SK-N-SH treated with all-trans-retinoic acid at 6 μM for 48 hours (cell line): Measurements from ENCODE around the gene TBC1D26.
"Not testable (repeated sequence)": the region's sequence is repeated elsewhere in the genome, so short reads cannot be mapped to it uniquely, and the experiment has no call there.

ENCODE experiments used
- ATAC-seq: fragments of 200-7000 bp; cut with Tn5 transposase; 3 replicates; pipeline ENCODE4 v1.9.1; 2020; ENCODE audit warnings: mild to moderate bottlenecking, moderate library complexity
- BACH2 ChIP-seq: fragments of 250-450 bp; sonication (Bioruptor Pico); IDR thresholded peaks from 2 replicates; pipeline ENCODE4 v1.9.0; 2021; ENCODE audit warnings: mild to moderate bottlenecking, borderline replicate concordance
- CSDC2 ChIP-seq: fragments of 250-450 bp; sonication (Bioruptor Pico); IDR thresholded peaks from 2 replicates; pipeline ENCODE4 v1.5.0; 2020; ENCODE audit warnings: mild to moderate bottlenecking, moderate library complexity
- ESRRG ChIP-seq: fragments of 250-450 bp; sonication (Bioruptor Pico); IDR thresholded peaks from 2 replicates; pipeline ENCODE4 v1.6.1; 2021; ENCODE audit warnings: mild to moderate bottlenecking
- PPARA ChIP-seq: fragments of 250-450 bp; sonication (Bioruptor Pico); IDR thresholded peaks from 2 replicates; pipeline ENCODE4 v1.5.0; 2020; ENCODE audit warnings: mild to moderate bottlenecking, borderline replicate concordance
- SNAI2 ChIP-seq: fragments of 250-450 bp; sonication (Bioruptor Pico); IDR thresholded peaks from 2 replicates; pipeline ENCODE4 v1.5.0; 2020; ENCODE audit warnings: mild to moderate bottlenecking, moderate library complexity
- TOX ChIP-seq: fragments of 250-450 bp; sonication (Bioruptor Pico); IDR thresholded peaks from 2 replicates; pipeline ENCODE4 v1.8.0; 2021; ENCODE audit warnings: mild to moderate bottlenecking, moderate library complexity, borderline replicate concordance
- ZFP30 ChIP-seq: fragments of 450-650 bp; formaldehyde crosslinking; IDR thresholded peaks from 2 replicates; pipeline ENCODE4 v1.5.0; 2022; ENCODE audit warnings: mild to moderate bottlenecking, moderate library complexity
- TF ChIP-seq, protein P1 (sequence below): fragments of 250-450 bp; sonication (Bioruptor Pico); IDR thresholded peaks from 2 replicates; pipeline ENCODE4 v1.5.1; 2021; ENCODE audit warnings: mild to moderate bottlenecking, moderate library complexity
- TF ChIP-seq, protein P2 (sequence below): fragments of 250-450 bp; sonication (Bioruptor Pico); IDR thresholded peaks from 2 replicates; pipeline ENCODE4 v1.8.0; 2020; ENCODE audit warnings: mild to moderate bottlenecking, moderate library complexity, borderline replicate concordance

TBC1D26 gene

DNA sequence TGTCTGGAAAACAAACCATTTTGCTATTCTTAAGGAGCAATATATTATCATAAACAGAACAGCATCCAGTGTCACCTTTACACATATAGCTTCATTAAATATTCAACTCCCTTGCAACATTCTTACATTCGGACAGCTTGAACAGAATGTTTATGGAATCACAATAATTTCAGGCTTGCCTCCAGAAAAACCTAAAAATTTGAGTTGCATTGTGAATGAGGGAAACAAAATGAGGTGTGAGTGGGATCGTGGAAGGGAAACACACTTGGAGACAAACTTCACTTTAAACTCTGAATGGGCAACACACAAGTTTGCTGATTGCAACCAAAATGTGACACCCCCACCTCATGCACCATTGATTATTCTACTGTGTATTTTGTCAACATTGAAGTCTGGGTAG is 51.4 kb downstream of the TBC1D26 start:
- ATAC-seq, result no peak

DNA sequence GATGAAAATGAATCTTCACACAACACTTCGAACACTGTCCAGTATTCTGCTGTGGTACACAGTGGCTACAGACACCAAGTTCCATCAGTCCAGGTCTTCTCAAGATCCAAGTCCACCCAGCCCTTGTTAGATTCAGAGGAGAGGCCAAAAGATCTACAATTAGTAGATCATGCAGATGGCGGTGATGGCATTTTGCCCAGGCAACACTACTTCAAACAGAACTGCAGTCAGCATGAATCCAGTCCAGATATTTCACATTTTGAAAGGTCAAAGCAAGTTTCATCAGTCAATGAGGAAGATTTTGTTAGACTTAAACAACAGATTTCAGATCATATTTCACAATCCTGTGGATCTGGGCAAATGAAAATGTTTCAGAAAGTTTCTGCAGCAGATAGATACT is 52.3 kb downstream of the TBC1D26 start:
- not testable (repeated sequence) for ATAC-seq

More for the DNA sequence above, 51.4 kb downstream of the TBC1D26 start:
- TF ChIP-seq ZFP30 (CRISPR knock-in tag) (no peak), TOX (CRISPR knock-in tag) (no peak), ESRRG (CRISPR knock-in tag) (no peak), SNAI2 (CRISPR knock-in tag) (no peak), BACH2 (CRISPR knock-in tag) (no peak), PPARA (CRISPR knock-in tag) (no peak), CSDC2 (CRISPR knock-in tag) (no peak)
- TF ChIP-seq, protein P1, sequence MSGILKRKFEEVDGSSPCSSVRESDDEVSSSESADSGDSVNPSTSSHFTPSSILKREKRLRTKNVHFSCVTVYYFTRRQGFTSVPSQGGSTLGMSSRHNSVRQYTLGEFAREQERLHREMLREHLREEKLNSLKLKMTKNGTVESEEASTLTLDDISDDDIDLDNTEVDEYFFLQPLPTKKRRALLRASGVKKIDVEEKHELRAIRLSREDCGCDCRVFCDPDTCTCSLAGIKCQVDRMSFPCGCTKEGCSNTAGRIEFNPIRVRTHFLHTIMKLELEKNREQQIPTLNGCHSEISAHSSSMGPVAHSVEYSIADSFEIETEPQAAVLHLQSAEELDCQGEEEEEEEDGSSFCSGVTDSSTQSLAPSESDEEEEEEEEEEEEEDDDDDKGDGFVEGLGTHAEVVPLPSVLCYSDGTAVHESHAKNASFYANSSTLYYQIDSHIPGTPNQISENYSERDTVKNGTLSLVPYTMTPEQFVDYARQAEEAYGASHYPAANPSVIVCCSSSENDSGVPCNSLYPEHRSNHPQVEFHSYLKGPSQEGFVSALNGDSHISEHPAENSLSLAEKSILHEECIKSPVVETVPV (CRISPR knock-in tag), result no peak
- TF ChIP-seq, protein P2, sequence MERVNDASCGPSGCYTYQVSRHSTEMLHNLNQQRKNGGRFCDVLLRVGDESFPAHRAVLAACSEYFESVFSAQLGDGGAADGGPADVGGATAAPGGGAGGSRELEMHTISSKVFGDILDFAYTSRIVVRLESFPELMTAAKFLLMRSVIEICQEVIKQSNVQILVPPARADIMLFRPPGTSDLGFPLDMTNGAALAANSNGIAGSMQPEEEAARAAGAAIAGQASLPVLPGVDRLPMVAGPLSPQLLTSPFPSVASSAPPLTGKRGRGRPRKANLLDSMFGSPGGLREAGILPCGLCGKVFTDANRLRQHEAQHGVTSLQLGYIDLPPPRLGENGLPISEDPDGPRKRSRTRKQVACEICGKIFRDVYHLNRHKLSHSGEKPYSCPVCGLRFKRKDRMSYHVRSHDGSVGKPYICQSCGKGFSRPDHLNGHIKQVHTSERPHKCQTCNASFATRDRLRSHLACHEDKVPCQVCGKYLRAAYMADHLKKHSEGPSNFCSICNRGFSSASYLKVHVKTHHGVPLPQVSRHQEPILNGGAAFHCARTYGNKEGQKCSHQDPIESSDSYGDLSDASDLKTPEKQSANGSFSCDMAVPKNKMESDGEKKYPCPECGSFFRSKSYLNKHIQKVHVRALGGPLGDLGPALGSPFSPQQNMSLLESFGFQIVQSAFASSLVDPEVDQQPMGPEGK (CRISPR knock-in tag), result no peak

DNA sequence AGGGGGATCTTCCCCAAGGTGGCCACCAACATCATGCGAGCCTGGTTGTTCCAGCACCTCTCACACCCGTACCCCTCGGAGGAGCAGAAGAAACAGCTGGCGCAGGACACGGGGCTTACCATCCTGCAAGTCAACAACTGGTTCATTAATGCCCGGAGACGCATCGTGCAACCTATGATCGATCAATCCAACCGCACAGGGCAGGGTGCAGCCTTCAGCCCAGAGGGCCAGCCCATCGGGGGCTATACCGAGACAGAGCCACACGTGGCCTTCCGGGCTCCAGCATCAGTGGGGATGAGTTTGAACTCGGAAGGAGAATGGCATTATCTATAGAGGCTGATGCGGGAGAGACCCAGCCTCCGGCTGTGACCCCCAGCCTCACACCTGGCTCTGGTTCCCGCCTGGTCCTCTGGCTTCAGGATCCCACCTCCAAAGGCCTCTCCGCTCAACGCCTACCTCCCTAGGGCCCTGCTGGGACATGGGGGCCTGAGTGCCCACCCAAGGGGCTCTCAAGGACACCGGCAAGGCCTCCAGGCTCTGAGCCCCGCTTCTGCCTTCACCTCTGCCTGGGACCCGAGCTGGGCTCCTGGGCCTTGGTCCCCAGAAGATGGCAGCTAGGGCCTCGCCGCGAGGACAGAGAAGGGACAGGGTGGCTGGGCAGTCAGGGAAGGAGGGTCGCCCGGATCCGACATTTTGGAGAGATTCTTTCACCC is 55.4 kb downstream of the TBC1D26 start:
- not testable (repeated sequence) for ATAC-seq

DNA sequence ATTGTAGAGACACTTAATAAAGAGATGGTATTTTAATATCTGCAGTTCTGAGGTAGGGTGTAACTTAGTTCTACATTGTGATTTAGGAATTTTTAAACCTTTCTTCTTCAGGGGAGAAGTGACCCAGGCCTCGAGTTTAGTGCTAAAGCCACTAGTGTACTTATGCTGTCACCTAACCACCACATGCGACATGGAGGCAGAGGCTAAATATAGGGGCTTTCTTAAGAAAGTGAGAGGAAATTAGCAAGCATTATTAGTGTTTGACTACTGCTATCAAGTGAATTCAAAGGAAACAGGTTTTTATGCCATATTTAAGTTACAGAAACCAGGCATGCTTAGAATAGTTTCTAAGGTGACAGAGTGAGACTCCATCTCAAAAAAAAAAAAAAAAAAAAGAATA is 56.3 kb downstream of the TBC1D26 start:
- not testable (repeated sequence) for ATAC-seq
